ENCODE results near the gene KRT35.
A peak's percentile ranks its signal among the peaks of the same experiment; 100 is the strongest.

The KRT35 gene

GRCh38 chr17:41494524-41494923 lies 13.6 kb upstream of the KRT35 start:
- DNase-seq (ENCODE audit: low read depth) = peak; percentile 16
- TF ChIP-seq, protein P1, sequence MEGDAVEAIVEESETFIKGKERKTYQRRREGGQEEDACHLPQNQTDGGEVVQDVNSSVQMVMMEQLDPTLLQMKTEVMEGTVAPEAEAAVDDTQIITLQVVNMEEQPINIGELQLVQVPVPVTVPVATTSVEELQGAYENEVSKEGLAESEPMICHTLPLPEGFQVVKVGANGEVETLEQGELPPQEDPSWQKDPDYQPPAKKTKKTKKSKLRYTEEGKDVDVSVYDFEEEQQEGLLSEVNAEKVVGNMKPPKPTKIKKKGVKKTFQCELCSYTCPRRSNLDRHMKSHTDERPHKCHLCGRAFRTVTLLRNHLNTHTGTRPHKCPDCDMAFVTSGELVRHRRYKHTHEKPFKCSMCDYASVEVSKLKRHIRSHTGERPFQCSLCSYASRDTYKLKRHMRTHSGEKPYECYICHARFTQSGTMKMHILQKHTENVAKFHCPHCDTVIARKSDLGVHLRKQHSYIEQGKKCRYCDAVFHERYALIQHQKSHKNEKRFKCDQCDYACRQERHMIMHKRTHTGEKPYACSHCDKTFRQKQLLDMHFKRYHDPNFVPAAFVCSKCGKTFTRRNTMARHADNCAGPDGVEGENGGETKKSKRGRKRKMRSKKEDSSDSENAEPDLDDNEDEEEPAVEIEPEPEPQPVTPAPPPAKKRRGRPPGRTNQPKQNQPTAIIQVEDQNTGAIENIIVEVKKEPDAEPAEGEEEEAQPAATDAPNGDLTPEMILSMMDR (IDR thresholded peaks at IDR 0.05; ENCODE audit: low read length, missing control alignments) = no peak
- H3K4me3 ChIP-seq (replicated peaks; ENCODE audit: low read depth, low read length) = no peak overlapping the region

DNA sequence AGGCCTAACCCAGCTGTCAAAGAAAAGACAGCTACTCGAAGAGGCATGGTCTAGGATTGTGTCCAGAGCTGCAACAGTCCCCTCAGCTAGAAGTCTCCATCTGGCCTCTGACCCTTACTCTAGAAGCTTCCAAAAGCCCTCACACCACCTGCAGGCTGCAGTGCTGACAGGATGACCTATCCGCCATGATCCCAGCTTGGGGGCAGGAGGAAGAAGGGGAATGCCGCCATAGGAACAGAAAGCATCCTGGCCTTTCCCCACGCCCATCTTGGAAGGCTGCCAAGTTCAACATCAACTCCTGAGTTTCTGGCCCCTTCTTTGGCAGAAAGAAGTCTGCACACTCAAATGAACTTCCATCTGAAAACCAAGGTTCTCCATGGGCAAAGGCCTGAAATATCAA lies 11.8 kb upstream of the KRT35 start:
- TF ChIP-seq, protein P1 (IDR thresholded peaks at IDR 0.05; ENCODE audit: low read length, missing control alignments) = no peak
- no peak overlapping the region for H3K4me3 ChIP-seq (replicated peaks; ENCODE audit: low read depth, low read length)
- peak; percentile 70 for DNase-seq (ENCODE audit: low read depth)

DNA sequence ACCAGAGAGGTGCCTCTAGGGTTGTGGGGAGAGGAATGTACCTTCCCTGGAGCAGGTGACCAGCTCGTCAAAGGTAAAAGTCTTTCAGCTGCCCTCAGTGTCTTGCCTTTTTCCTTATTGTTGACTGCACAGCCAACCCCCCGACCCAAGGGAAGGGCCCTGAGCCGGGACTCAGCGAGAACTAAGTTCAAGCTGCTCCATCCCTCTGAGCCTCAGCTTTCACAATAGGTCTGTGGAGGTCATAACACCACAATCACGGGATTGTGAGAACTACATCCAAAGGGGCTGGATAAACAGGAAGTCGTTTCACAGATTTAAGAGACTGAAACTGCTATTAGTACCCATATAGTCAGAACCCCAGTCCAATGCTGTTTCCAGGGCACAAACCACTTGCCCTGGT lies 11.4 kb upstream of the KRT35 start:
- DNase-seq (ENCODE audit: low read depth) = peak; percentile 37
- no peak overlapping the region for H3K4me3 ChIP-seq (replicated peaks; ENCODE audit: low read depth, low read length)
- TF ChIP-seq, protein P1 (IDR thresholded peaks at IDR 0.05; ENCODE audit: low read length, missing control alignments) = no peak

DNA sequence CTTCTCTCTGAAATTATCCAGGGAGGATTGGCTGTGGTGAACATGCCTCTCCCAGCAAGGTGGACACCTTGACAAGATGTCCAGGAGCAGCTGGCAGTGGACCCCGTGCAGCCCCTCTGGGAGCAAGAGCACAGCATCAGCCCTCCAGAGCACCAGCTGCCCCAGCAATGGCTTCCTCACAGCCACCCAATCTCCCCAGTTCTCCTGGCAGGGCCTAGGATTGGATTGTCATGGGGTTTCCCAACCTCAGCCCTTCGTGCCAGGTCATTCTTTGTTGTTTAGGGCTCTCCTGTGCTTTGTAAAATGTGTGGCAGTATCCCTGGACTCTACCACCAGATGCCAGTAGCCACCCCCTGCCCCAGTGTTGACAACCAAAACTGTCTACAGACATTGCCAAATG lies 10.5 kb upstream of the KRT35 start:
- TF ChIP-seq, protein P1 (IDR thresholded peaks at IDR 0.05; ENCODE audit: low read length, missing control alignments) = no peak
- no peak for DNase-seq (ENCODE audit: low read depth)
- H3K4me3 ChIP-seq (replicated peaks; ENCODE audit: low read depth, low read length) = no peak overlapping the region

GRCh38 chr17:41490000-41490990 lies 9.3 kb upstream of the KRT35 start:
- H3K4me3 ChIP-seq (replicated peaks; ENCODE audit: low read depth, low read length) = no peak overlapping the region
- TF ChIP-seq, protein P1 (IDR thresholded peaks at IDR 0.05; ENCODE audit: low read length, missing control alignments) = no peak
- DNase-seq (ENCODE audit: low read depth) = no peak

DNA sequence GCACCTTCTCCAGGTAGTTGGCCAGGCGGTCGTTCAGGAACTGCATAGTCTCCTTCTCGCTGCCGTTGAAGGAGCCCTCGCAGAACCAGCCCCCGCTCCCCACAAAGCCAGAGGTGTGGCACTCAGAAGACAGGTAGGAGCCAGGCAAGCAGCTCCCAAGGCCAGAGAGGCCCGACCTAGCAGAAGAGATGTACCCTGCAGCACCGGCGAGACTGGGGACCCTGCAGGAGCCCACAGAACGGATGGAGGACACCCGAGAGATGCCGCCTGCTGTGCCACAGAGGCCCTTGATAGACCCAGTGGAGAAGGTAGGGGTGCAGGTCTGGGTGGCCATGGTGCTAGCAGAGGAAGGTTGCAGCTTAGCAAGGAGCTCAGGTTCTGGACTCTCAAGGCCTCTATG lies 8.6 kb upstream of the KRT35 start, which contains the start of gene KRT36:
Gene KRT36 (minus strand): TSS at position 380 of the 400 bp plus-strand sequence. CDS start 46 bp downstream, at position 334.
- H3K4me3 ChIP-seq (replicated peaks; ENCODE audit: low read depth, low read length) = no peak within 1 kb of the TSS
- DNase-seq (ENCODE audit: low read depth) = no peak

More for the DNA sequence above, 8.6 kb upstream of the KRT35 start, which contains the start of gene KRT36:
- TF ChIP-seq, protein P1 (IDR thresholded peaks at IDR 0.05; ENCODE audit: low read length, missing control alignments) = no peak
